CD14-positive monocyte (primary cell): ENCODE measurements around the gene CMTM4. TPM values are rescaled to one million over a fixed set of nuclear protein-coding genes. Genes with fewer than 3 reads are reported as not detected.

Experiments
- DNase-seq, 3 donors: peaks; one replicate each; pipeline ENCODE4 v3.0.0-alpha.2; 2011 to 2022
- H2AFZ ChIP-seq: 2 replicates; pipeline ENCODE4 v1.6.0; 2012; ENCODE audit warnings: mild to moderate bottlenecking, low read depth, low read length, inconsistent platforms; ENCODE audit not compliant: insufficient read depth, poor library complexity, severe bottlenecking
- H3K27ac ChIP-seq, 2 donors: 1 replicate in 1 of 2; 2 replicates in 1 of 2; pipeline ENCODE4 v1.5.1; 2012 to 2013; ENCODE audit warnings: low read length in 2 of 2, control low read depth in 1 of 2, inconsistent platforms in 1 of 2, low read depth in 1 of 2, mild to moderate bottlenecking in 1 of 2
- H3K27me3 ChIP-seq, 2 donors: one replicate each; pipeline versions ENCODE4 v1.6.0 to v1.6.1; 2011 to 2013; ENCODE audit warnings: low read length in 2 of 2; ENCODE audit not compliant: control insufficient read depth in 2 of 2, insufficient read depth in 2 of 2
- H3K36me3 ChIP-seq, 2 donors: replicated peaks in 1 of 2; 1 replicate in 1 of 2; 2 replicates in 1 of 2; pipeline versions ENCODE4 v1.5.1 to v1.6.1; 2012 to 2013; ENCODE audit warnings: low read length in 2 of 2, control low read depth in 1 of 2, inconsistent platforms in 1 of 2, mild to moderate bottlenecking in 1 of 2; ENCODE audit not compliant: insufficient read depth in 2 of 2, control insufficient read depth in 1 of 2
- H3K4me1 ChIP-seq, 2 donors: 1 replicate in 1 of 2; 2 replicates in 1 of 2; pipeline versions ENCODE4 v1.5.1 to v1.6.1; 2012 to 2013; ENCODE audit warnings: low read length in 2 of 2, control low read depth in 1 of 2, inconsistent platforms in 1 of 2, mild to moderate bottlenecking in 1 of 2, moderate library complexity in 1 of 2; ENCODE audit not compliant: insufficient read depth in 2 of 2, control insufficient read depth in 1 of 2
- H3K4me2 ChIP-seq: replicated peaks from 2 replicates; pipeline ENCODE3; 2012; ENCODE audit warnings: low read length, moderate library complexity, mild to moderate bottlenecking; ENCODE audit not compliant: poor library complexity, severe bottlenecking; ENCODE audit errors: extremely low read depth
- H3K4me3 ChIP-seq, 3 experiments: fragments of 200-600 bp in 1 of 3; sonication (generic) in 1 of 3; replicated peaks in 1 of 3; 1 replicate in 2 of 3; 2 replicates in 1 of 3; pipeline ENCODE4 v1.5.1; 2011 to 2013; ENCODE audit warnings: low read length in 3 of 3, mild to moderate bottlenecking in 3 of 3, control low read depth in 2 of 3, low read depth in 2 of 3, inconsistent platforms in 1 of 3, moderate library complexity in 1 of 3
- H3K79me2 ChIP-seq: 2 replicates; pipeline ENCODE4 v1.6.0; 2012; ENCODE audit warnings: mild to moderate bottlenecking, control low read depth, inconsistent platforms, low read length, moderate library complexity; ENCODE audit not compliant: insufficient read depth
- H3K9ac ChIP-seq: 2 replicates; pipeline ENCODE4 v1.6.0; 2017; ENCODE audit warnings: low read length, mild to moderate bottlenecking; ENCODE audit not compliant: insufficient read depth, poor library complexity, severe bottlenecking
- H3K9me3 ChIP-seq, 2 donors: replicated peaks in 1 of 2; 1 replicate in 1 of 2; 2 replicates in 1 of 2; pipeline versions ENCODE4 v1.5.1 to v1.6.1; 2012 to 2013; ENCODE audit warnings: low read length in 2 of 2, control low read depth in 1 of 2; ENCODE audit not compliant: control insufficient read depth in 1 of 2, insufficient read depth in 1 of 2
- H4K20me1 ChIP-seq: 2 replicates; pipeline ENCODE4 v1.6.0; 2012; ENCODE audit warnings: mild to moderate bottlenecking, low read length, control low read depth, moderate library complexity; ENCODE audit not compliant: insufficient read depth
- H3K27ac Mint-ChIP-seq, 7 donors: one replicate each; pipeline ENCODE4 v1.8.0; 2020; ENCODE audit warnings: mild to moderate bottlenecking in 7 of 7, mixed read lengths in 7 of 7, moderate library complexity in 6 of 7, inconsistent platforms in 2 of 7
- H3K27me3 Mint-ChIP-seq, 3 donors: one replicate each; pipeline ENCODE4 v1.8.0; 2021 to 2022; ENCODE audit warnings: low read depth in 3 of 3, mild to moderate bottlenecking in 3 of 3, mixed read lengths in 3 of 3, moderate library complexity in 3 of 3, inconsistent platforms in 1 of 3
- H3K36me3 Mint-ChIP-seq, 2 donors: one replicate each; pipeline ENCODE4 v1.8.0; 2020; ENCODE audit warnings: mixed read lengths in 2 of 2, inconsistent platforms in 1 of 2, mild to moderate bottlenecking in 1 of 2
- H3K4me1 Mint-ChIP-seq: one replicate; pipeline ENCODE4 v1.8.0; 2020; ENCODE audit warnings: mild to moderate bottlenecking, mixed read lengths
- H3K4me3 Mint-ChIP-seq, 2 donors: one replicate each; pipeline ENCODE4 v1.8.0; 2020; ENCODE audit warnings: mild to moderate bottlenecking in 2 of 2, mixed read lengths in 2 of 2, moderate library complexity in 1 of 2
- H3K9me3 Mint-ChIP-seq, 7 donors: one replicate each; pipeline ENCODE4 v1.8.0; 2020 to 2022; ENCODE audit warnings: mixed read lengths in 7 of 7, mild to moderate bottlenecking in 6 of 7, moderate library complexity in 6 of 7, inconsistent platforms in 2 of 7
- WGBS: methylation state at CpG from one replicate; pipeline ENCODE4 v1.1.5; 2013; ENCODE audit warnings: missing lambda C conversion rate; ENCODE audit not compliant: insufficient coverage; 5-methylcytosine and 5-hydroxymethylcytosine counted together
- intact Hi-C, 2 donors: fragments of 100-400 bp; cut with micrococcal nuclease; formaldehyde crosslinking; loops; one replicate each; pipeline versions ENCODE4 v1.15.0 to v1.15.1; 2023
- polyA plus RNA-seq, 3 donors: library from polyadenylated mRNA; depleted of rRNA in 1 of 3; unstranded in 2 of 3; stranded (reverse) in 1 of 3; fragments of 300-500 nt in 2 of 3; fragments of >200 nt in 1 of 3; fragmentation: Illumina TruSeq in 2 of 3; gene quantifications; 1 replicate in 2 of 3; 2 replicates in 1 of 3; pipeline ENCODE4 v1.2.3, GENCODE V29; 2012 to 2021
- TF ChIP-seq, protein P1 (sequence below): fragments of 200-600 bp; IDR thresholded peaks from one replicate; pipeline ENCODE4 v1.8.0; 2022; ENCODE audit warnings: antibody characterized with exemption, mild to moderate bottlenecking

CMTM4 gene
- polyA plus RNA-seq, 3 donors, result 0.41 to 21.2 (median 0.45) TPM

GRCh38 chr16:66623755-66624154 lies 72.8 kb downstream of the CMTM4 start:
- H3K9me3 Mint-ChIP-seq, result no peaks in the 10 kb centered on the region
- whole genome bisulfite sequencing, result no CpG with 5 or more reads among the region's 3 CpGs
- no peak for DNase-seq

GRCh38 chr16:66622863-66623262 lies 73.7 kb downstream of the CMTM4 start:
- peaks cover 6% of the 10 kb centered on the region in 2 donors for H3K4me1 ChIP-seq
- no peak overlapping the region for H3K4me3 ChIP-seq
- peaks cover 33 to 65% of the 10 kb centered on the region in 2 donors for H3K36me3 ChIP-seq
- 100% methylated on average over 2 of the region's 3 CpGs for whole genome bisulfite sequencing
- TF ChIP-seq, protein P1, sequence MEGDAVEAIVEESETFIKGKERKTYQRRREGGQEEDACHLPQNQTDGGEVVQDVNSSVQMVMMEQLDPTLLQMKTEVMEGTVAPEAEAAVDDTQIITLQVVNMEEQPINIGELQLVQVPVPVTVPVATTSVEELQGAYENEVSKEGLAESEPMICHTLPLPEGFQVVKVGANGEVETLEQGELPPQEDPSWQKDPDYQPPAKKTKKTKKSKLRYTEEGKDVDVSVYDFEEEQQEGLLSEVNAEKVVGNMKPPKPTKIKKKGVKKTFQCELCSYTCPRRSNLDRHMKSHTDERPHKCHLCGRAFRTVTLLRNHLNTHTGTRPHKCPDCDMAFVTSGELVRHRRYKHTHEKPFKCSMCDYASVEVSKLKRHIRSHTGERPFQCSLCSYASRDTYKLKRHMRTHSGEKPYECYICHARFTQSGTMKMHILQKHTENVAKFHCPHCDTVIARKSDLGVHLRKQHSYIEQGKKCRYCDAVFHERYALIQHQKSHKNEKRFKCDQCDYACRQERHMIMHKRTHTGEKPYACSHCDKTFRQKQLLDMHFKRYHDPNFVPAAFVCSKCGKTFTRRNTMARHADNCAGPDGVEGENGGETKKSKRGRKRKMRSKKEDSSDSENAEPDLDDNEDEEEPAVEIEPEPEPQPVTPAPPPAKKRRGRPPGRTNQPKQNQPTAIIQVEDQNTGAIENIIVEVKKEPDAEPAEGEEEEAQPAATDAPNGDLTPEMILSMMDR, result no peak
- H3K79me2 ChIP-seq, result no peaks in the 10 kb centered on the region
- H4K20me1 ChIP-seq, result no peaks in the 10 kb centered on the region
- Mint-ChIP-seq H3K4me1 (peaks cover 10% of the 10 kb centered on the region), H3K27ac (no peak overlapping the region), H3K27me3 (peaks cover 0 to 4% (median 2%) of the 10 kb centered on the region in 3 donors), H3K9me3 (peaks cover 0 to 2% (median 0%) of the 10 kb centered on the region in 7 donors), H3K4me3 (no peak overlapping the region), H3K36me3 (peaks cover 50 to 81% of the 10 kb centered on the region in 2 donors)
- H3K9me3 ChIP-seq, result no peaks in the 10 kb centered on the region
- no peak overlapping the region for H3K9ac ChIP-seq
- DNase-seq, result no peak
- H3K27ac ChIP-seq, result no peak overlapping the region
- intact Hi-C loops, result no loop called here
- H3K4me2 ChIP-seq, result no peak overlapping the region
- H2AFZ ChIP-seq, result no peak overlapping the region
- no peaks in the 10 kb centered on the region for H3K27me3 ChIP-seq

More at GRCh38 chr16:66623755-66624154, 72.8 kb downstream of the CMTM4 start:
- Histone ChIP-seq H3K27me3 (no peaks in the 10 kb centered on the region), H3K79me2 (no peaks in the 10 kb centered on the region), H3K4me3 (no peak overlapping the region), H3K4me2 (no peak overlapping the region), H4K20me1 (no peaks in the 10 kb centered on the region), H3K27ac (no peak overlapping the region), H3K9me3 (no peaks in the 10 kb centered on the region), H3K9ac (no peak overlapping the region), H3K36me3 (peaks cover 33 to 56% of the 10 kb centered on the region in 2 donors), H3K4me1 (peaks cover 6% of the 10 kb centered on the region in 2 donors), H2AFZ (no peak overlapping the region)
- intact Hi-C loops, result no loop called here
- TF ChIP-seq, protein P1, result no peak
- Mint-ChIP-seq H3K36me3 (peaks cover 44 to 75% of the 10 kb centered on the region in 2 donors), H3K4me1 (peaks cover 10% of the 10 kb centered on the region), H3K27me3 (peaks cover 0 to 4% (median 2%) of the 10 kb centered on the region in 3 donors), H3K27ac (no peak overlapping the region), H3K4me3 (no peak overlapping the region)
